Measurements from ENCODE around the gene ELFN2.
"Not testable (repeated sequence)": the region's sequence is repeated elsewhere in the genome, so short reads cannot be mapped to it uniquely, and the experiment has no call there.

Gene ELFN2

DNA sequence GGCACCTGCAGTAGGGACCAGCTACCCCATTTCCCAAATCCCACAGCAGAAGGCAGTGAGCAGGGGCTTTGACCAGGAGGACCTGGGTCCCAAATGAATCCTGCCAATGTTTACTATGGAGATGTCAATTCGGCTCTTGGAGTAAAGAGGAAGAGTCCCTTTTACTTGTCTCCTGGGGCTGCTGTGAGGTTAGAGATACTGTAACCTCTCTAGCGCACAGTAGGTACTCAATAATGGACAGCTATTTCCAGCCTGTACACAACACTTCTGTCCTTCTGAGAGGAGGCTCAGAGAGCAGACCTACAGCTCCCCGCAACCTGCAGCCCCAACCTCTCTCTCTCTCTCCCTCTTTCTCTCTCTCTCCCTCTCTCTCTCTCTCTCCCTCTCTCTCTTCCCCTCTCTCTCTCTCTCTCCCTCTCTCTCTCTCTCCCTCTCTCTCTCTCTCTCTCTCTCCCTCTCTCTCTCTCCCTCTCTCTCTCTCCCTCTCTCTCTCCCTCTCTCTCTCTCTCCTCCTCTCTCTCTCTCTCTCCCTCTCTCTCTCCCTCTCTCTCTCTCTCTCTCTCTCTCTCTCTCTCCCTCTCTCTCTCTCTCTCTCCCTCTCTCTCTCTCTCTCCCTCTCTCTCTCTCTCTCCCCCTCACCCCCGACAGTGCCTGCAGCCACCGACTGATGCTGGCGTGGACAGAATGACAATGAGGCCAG is 98.6 kb downstream of the ELFN2 start:
- in situ Hi-C loops (cut with MboI; ENCODE audit: low sequenced_read_pairs); DNase-seq (ENCODE audit: low spot score in 2 of 2); H3K9me3 ChIP-seq; H3K4me1 ChIP-seq; H3K36me3 ChIP-seq (replicated peaks); H3K4me3 ChIP-seq: not testable (repeated sequence)
- peaks cover 48% of the 10 kb centered on the region for H3K27me3 ChIP-seq (ENCODE audit: low read depth)

DNA sequence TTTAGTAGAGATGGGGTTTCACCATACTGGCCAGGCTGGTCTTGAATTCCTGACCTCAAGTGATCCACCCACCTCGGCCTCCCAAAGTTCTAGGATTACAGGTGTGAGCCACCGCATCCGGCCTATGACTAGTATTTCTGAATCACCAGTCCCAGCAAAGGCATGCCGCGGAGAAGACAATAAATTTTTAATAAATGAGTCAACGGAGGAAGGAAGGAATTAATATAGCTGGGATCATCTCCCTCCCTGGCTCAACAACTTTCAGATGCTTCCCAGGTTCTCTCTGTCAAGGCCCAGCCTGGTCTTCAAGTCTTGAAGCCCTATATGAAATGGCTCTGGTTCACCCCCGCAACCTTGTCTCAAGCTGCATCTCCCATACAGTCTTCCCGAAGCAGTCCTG is 99.3 kb downstream of the ELFN2 start:
- in situ Hi-C loops (cut with MboI; ENCODE audit: low sequenced_read_pairs) = no loop called here
- Histone ChIP-seq H3K9me3 (no peaks in the 10 kb centered on the region), H3K4me3 (no peak overlapping the region), H3K36me3 (replicated peaks) (no peaks in the 10 kb centered on the region), H3K27me3 (ENCODE audit: low read depth) (peaks cover 47% of the 10 kb centered on the region), H3K4me1 (no peaks in the 10 kb centered on the region; the same call in 1 of the 2 replicates)
- DNase-seq (ENCODE audit: low spot score in 2 of 2) = no peak

DNA sequence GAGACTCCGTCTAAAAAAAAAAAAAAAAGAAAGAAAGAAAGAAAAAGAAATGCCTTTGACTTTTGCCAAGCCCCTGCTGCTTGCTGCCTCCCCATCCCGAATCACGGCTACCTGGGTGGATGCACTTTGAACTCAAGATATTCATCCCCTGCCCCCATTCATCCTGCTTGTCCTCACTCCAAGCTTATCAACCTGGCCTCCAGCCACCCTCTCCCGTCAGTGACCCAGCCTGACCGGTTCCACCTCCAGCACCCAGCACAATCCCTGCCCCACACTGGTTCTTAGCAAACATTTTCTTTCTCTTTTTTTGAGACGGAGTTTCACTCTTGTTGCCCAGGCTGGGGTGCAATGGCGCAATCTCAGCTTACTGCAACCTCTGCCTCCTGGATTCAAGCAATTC is 100.6 kb downstream of the ELFN2 start:
- Histone ChIP-seq H3K4me3 (no peak overlapping the region), H3K4me1 (no peaks in the 10 kb centered on the region; the same call in 1 of the 2 replicates), H3K36me3 (replicated peaks) (no peaks in the 10 kb centered on the region), H3K27me3 (ENCODE audit: low read depth) (peaks cover 42% of the 10 kb centered on the region), H3K9me3 (no peaks in the 10 kb centered on the region)
- DNase-seq (ENCODE audit: low spot score in 2 of 2) = no peak
- in situ Hi-C loops (cut with MboI; ENCODE audit: low sequenced_read_pairs) = no loop called here

DNA sequence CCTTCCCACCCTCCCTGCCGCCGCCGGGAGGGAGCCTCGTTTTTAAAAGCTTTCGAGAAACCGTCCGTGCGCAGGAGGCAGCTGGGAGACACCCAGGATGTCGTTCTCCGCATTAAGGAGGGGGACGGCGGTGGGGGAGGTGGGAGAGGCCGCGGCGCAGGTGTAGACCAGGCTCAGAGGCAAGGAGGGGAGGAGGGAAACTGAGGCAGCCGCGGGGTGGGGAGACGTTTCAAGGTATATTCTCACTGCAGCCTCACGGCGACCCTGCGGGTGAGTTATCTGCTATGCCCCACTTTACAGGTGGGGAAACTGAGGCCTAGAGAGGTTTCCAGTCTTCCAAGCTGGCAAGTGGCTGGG is 102.3 kb downstream of the ELFN2 start:
- in situ Hi-C loops (cut with MboI; ENCODE audit: low sequenced_read_pairs) = no loop called here
- H3K4me3 ChIP-seq = 0 out of 2 replicates have a peak overlapping the region, but pooled peaks have one; percentile 4
- peaks cover 42% of the 10 kb centered on the region for H3K27me3 ChIP-seq (ENCODE audit: low read depth)
- no peaks in the 10 kb centered on the region for H3K9me3 ChIP-seq
- no peak for DNase-seq (ENCODE audit: low spot score in 2 of 2)
- no peaks in the 10 kb centered on the region for H3K4me1 ChIP-seq
- no peaks in the 10 kb centered on the region for H3K36me3 ChIP-seq (replicated peaks)

DNA sequence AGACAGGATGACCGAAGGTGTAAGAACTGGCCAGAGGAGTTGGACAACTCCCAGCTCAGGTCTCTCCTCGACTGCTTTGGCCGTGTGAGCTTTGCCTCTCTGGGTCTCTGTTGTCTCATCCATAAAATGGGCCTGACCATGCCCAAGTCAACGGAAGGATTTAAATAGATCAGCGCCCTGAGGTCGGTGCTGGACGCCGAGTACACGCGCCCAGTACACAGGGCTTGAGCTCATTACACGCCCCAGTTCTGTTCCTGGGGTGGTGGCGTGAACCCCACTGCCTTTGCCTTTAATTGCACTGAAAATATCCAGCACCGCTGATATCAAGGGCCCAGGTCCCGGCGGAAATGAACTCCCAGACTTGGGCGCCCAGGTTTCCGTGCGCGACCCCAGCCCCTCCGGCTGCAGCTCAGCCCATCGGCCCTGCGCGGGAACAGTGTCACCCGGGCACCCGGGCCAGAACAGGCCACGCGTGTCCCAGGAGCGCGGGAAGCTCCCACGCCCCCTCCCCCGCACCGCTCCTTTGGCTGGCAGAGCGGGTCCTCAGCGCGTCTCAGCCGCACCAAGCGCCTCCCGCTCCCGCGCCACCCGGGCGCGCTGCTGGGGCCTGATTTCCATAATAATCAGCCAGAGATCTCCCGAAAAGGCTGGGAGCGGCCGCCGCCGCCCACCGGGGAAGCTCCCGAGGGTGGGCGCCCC is 102.8 kb downstream of the ELFN2 start:
- Histone ChIP-seq H3K27me3 (ENCODE audit: low read depth) (peaks cover 38% of the 10 kb centered on the region), H3K4me1 (no peaks in the 10 kb centered on the region), H3K4me3 (0 out of 2 replicates have a peak overlapping the region, but pooled peaks have one; percentile 4), H3K36me3 (replicated peaks) (no peaks in the 10 kb centered on the region), H3K9me3 (no peaks in the 10 kb centered on the region)
- peak in 1 of 2 experiments; percentile 47 for DNase-seq (ENCODE audit: low spot score in 2 of 2)
- in situ Hi-C loops (cut with MboI; ENCODE audit: low sequenced_read_pairs) = no loop called here

DNA sequence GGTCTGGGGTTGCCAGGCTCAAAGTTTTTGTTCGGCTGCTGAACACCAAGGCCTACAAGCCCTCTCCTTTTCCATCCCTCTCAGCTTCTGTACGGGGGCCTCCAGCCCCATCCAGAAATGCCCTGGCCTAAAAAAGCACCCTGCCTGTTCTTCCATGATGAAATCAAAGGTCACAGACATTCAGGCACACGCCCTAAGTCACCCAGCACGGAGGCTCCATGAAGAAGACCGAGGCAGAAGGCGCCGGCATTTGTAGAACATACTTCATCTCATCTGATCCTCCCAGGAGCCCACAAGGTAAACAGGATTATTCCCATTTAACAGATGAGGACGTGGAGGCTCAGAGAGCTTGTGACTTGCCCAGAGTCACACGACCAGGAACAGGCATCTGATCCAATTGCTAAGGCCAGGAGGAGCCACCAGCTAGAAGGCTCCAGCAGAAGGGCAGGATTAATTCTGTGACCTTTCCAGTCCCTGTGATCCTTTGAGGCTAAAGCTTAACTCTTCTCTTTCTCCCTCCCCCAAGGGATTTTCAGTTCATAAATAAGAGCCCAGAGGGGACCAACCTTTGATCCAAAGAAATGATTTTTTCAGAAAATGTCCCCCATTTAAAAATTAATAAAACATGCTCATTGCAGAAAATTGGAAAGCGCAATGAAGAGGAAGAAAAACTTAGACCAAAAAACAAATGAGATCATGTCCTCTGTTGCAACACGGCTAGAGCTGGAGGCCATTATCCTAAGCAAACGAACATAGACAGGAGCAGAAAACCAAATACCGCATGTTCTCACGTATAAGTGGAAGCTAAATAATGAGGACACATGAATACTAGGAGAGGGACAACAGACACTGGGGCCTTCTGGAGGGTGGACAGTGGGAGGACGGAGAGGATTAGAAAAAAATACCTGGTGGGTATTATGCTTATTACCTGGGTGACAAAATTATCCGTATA is 106.3 kb downstream of the ELFN2 start:
- DNase-seq (ENCODE audit: low spot score in 2 of 2) = no peak
- in situ Hi-C loops (cut with MboI; ENCODE audit: low sequenced_read_pairs) = no loop called here

DNA sequence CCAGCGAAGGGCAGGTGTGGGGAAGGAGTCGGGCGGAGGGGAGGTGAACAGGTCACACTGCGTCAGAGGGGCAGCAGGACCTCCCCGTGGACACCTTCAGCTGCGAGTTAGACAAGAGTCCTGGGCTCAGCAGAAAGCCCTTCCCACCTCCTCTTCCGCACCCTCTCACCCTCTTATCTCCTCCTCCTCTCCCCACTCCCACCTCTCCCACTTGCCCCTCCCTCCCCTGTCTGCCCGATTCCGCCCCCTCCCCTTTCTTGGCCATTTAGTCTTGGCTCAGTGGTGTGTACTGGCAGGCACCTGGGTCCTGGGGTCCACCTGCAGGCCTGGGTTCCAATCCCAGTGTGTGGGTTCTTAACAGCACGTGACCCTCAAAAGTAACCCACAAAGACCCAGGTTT is 107.8 kb downstream of the ELFN2 start:
- H3K4me3 ChIP-seq = no peak overlapping the region
- H3K9me3 ChIP-seq = no peaks in the 10 kb centered on the region
- H3K27me3 ChIP-seq (ENCODE audit: low read depth) = peaks cover 13% of the 10 kb centered on the region
- no peaks in the 10 kb centered on the region for H3K36me3 ChIP-seq (replicated peaks)
- H3K4me1 ChIP-seq = no peaks in the 10 kb centered on the region
- in situ Hi-C loops (cut with MboI; ENCODE audit: low sequenced_read_pairs) = loop anchor here (5.0 kb wide), 1 partner anchor 138 kb away; no protein-coding TSS in a partner anchor
- no peak for DNase-seq (ENCODE audit: low spot score in 2 of 2)

More for the DNA sequence above, 106.3 kb downstream of the ELFN2 start:
- Histone ChIP-seq H3K36me3 (replicated peaks) (no peaks in the 10 kb centered on the region), H3K4me3 (no peak overlapping the region), H3K9me3 (no peaks in the 10 kb centered on the region), H3K27me3 (ENCODE audit: low read depth) (peaks cover 25% of the 10 kb centered on the region), H3K4me1 (no peaks in the 10 kb centered on the region)

DNA sequence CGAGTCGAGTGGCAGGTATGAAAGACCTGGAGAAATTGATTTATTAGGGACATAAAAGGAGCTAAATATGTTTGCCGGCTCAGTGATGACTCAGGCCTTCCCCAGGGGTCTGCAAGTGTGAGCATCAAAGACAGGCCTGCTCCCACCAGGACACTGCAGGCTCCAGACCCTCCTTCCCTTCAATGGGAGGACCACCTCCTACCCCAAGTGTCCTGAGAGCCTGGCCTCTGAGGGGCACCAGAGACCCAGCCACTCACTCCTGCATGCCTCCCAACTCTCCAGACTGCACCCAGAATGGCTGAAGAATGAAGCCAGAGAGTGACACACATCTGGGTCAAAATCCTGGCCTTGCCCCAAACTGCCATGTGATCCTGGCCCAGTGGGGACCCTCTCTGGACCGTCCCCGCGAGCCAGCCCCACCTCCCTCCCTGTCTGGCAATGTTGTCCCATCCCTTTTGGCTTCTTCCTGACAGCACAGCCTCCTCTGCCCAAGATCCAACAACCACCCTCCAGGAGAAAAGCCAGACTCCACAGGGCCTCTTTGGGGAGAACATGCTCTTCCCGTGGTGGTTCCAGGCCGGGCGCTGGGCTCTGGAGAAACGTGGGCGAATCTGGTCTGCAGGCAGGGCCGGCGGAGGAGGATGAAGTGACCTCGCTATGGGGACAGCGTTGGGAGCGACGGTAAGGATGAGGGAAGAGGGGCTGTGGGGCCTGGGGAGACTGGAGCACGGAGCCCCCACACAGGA is 108.7 kb downstream of the ELFN2 start:
- peaks cover 3% of the 10 kb centered on the region for H3K27me3 ChIP-seq (ENCODE audit: low read depth)
- H3K36me3 ChIP-seq (replicated peaks) = no peaks in the 10 kb centered on the region
- no peak for DNase-seq (ENCODE audit: low spot score in 2 of 2)
- no peak overlapping the region for H3K4me3 ChIP-seq
- H3K4me1 ChIP-seq = no peaks in the 10 kb centered on the region
- no peaks in the 10 kb centered on the region for H3K9me3 ChIP-seq
- in situ Hi-C loops (cut with MboI; ENCODE audit: low sequenced_read_pairs) = loop anchor here (5.0 kb wide), 1 partner anchor 139 kb away; no protein-coding TSS in a partner anchor
